Urinary bladder (tissue), 4 donors: ENCODE measurements around the gene B4GALNT2. TPM values are rescaled to one million over a fixed set of nuclear protein-coding genes. Genes with fewer than 3 reads are reported as not detected.
A peak's percentile ranks its signal among the peaks of the same experiment; 100 is the strongest.

Experiments used
- DNase-seq: peaks from one replicate; pipeline ENCODE4 v3.0.0-alpha.2; 2015; ENCODE audit errors: extremely low spot score
- H3K27ac ChIP-seq: one replicate; pipeline ENCODE4 v1.5.1; 2013; ENCODE audit warnings: low read depth, mild to moderate bottlenecking, moderate library complexity
- H3K36me3 ChIP-seq: one replicate; pipeline ENCODE4 v1.6.1; 2013; ENCODE audit warnings: mild to moderate bottlenecking, moderate library complexity; ENCODE audit not compliant: insufficient read depth
- H3K4me1 ChIP-seq: one replicate; pipeline ENCODE4 v1.6.1; 2013; ENCODE audit warnings: mild to moderate bottlenecking, moderate library complexity; ENCODE audit not compliant: insufficient read depth
- H3K4me3 ChIP-seq: one replicate; pipeline ENCODE4 v1.5.1; 2013; ENCODE audit warnings: low read depth, low read length
- WGBS: extraction: QIAGEN DNeasy Blood & Tissue Kit; methylation state at CpG from one replicate; pipeline ENCODE4 v1.1.7; 2013; 5-methylcytosine and 5-hydroxymethylcytosine counted together
- polyA plus RNA-seq: library from polyadenylated mRNA; stranded (reverse); fragments of 200-250 nt; gene quantifications from one replicate; pipeline ENCODE4 v1.2.3, GENCODE V29; 2013
- total RNA-seq: library from RNA; depleted of rRNA; stranded (reverse); fragments of >200 nt; gene quantifications from one replicate; pipeline ENCODE4 v1.2.3, GENCODE V29; 2014
- donor health status: healthy with polysubstance abuse.
- donor health status: healthy.

B4GALNT2 gene
- total and polyA plus RNA-seq, 2 donors: not detected

GRCh38 chr17:49194297-49194607, 61.7 kb downstream of the B4GALNT2 start:
- WGBS: 50% methylated on average over 3 of the region's 3 CpGs
- no peak for DNase-seq
- Histone ChIP-seq H3K36me3 (no peaks in the 10 kb centered on the region), H3K4me3 (no peak overlapping the region), H3K27ac (no peak overlapping the region), H3K4me1 (no peaks in the 10 kb centered on the region)

- H3K4me3 ChIP-seq: no peak overlapping the region
- no peaks in the 10 kb centered on the region for H3K36me3 ChIP-seq
- no peaks in the 10 kb centered on the region for H3K4me1 ChIP-seq
- WGBS: 83% methylated on average over 4 of the region's 4 CpGs
- DNase-seq: no peak
- H3K27ac ChIP-seq: no peak overlapping the region
Observed at GRCh38 chr17:49195751-49196150, 63.2 kb downstream of the B4GALNT2 start.

- Histone ChIP-seq H3K4me3 (no peak overlapping the region), H3K36me3 (no peaks in the 10 kb centered on the region), H3K27ac (no peak overlapping the region), H3K4me1 (no peaks in the 10 kb centered on the region)
- DNase-seq: no peak
- WGBS: 80% methylated on average over 3 of the region's 3 CpGs
Observed at GRCh38 chr17:49196520-49196919, 64.0 kb downstream of the B4GALNT2 start.

- Histone ChIP-seq H3K27ac (no peak overlapping the region), H3K4me1 (no peaks in the 10 kb centered on the region), H3K4me3 (no peak overlapping the region), H3K36me3 (no peaks in the 10 kb centered on the region)
- no peak for DNase-seq
- 38% methylated on average over 5 of the region's 5 CpGs for WGBS
Observed at GRCh38 chr17:49197346-49197998, 64.9 kb downstream of the B4GALNT2 start.

- Histone ChIP-seq H3K27ac (no peak overlapping the region), H3K36me3 (no peaks in the 10 kb centered on the region), H3K4me1 (no peaks in the 10 kb centered on the region), H3K4me3 (no peak overlapping the region)
- WGBS: 84% methylated on average over 2 of the region's 2 CpGs
- no peak for DNase-seq
Observed at GRCh38 chr17:49198211-49198610, 65.6 kb downstream of the B4GALNT2 start.

GRCh38 chr17:49200423-49201083, 68.0 kb downstream of the B4GALNT2 start:
- H3K4me3 ChIP-seq: no peak overlapping the region

GRCh38 chr17:49201481-49201927, 68.9 kb downstream of the B4GALNT2 start:
- no peaks in the 10 kb centered on the region for H3K4me1 ChIP-seq
- H3K4me3 ChIP-seq: no peak overlapping the region
- no peak overlapping the region for H3K27ac ChIP-seq
- no peaks in the 10 kb centered on the region for H3K36me3 ChIP-seq
- no peak for DNase-seq
- 69% methylated on average over 8 of the region's 8 CpGs for WGBS

More at GRCh38 chr17:49200423-49201083, 68.0 kb downstream of the B4GALNT2 start:
- DNase-seq: no peak
- Histone ChIP-seq H3K27ac (no peak overlapping the region), H3K4me1 (no peaks in the 10 kb centered on the region), H3K36me3 (no peaks in the 10 kb centered on the region)
- 81% methylated on average over 13 of the region's 13 CpGs for WGBS

DNA sequence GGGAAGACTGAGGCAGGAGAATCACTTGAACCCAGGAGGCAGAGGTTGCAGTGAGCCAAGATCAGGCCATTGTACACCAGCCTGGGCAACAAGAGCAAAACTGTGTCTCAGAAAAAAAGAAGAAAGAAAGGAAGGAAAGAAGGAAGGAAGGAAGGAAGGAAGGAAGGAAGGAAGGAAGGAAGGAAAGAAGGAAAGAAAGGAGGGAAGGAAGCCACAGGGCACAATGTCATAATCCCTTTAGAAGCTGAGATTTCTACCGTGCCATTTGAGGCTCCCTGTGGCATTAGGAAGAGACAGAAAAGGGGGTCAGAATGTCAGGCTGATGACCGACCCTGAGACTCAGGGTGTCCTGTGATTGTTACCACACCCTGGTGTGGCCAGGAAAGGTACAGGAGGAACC, 71.2 kb downstream of the B4GALNT2 start:
- Histone ChIP-seq H3K4me3 (no peak overlapping the region), H3K4me1 (no peaks in the 10 kb centered on the region), H3K27ac (no peak overlapping the region), H3K36me3 (peaks cover under 1% of the 10 kb centered on the region)
- DNase-seq: no peak
- WGBS: 72% methylated on average over 2 of the region's 2 CpGs

GRCh38 chr17:49204516-49204915, 71.9 kb downstream of the B4GALNT2 start:
- H3K4me1 ChIP-seq: no peaks in the 10 kb centered on the region
- H3K36me3 ChIP-seq: peaks cover 1% of the 10 kb centered on the region
- 95% methylated on average over 2 of the region's 2 CpGs for WGBS
- no peak for DNase-seq
- H3K27ac ChIP-seq: no peak overlapping the region
- H3K4me3 ChIP-seq: no peak overlapping the region

DNA sequence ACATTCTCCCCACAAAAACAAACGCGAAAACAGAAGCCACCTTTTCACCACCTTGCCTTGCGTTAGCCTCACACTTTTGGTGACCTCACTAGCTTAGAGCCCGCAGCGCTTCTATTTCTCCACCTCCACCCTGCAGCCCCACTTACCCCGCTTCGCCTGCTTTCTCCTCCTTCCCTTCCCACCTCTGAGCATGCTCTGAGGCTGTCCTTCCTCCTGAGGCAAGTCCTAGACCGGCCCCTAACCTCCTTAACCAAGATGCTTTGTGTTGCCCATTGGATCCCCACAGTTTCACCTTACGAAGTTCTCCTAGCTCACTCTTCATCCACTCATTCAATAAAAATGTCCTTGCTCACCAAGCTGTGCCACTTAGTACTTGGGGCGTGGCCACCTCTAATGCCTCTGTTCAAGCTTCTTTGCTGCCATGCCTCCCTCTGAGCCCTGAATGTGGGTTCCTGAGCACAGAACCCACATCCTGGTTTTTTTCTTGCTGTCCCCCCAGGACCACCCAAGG, 76.5 kb downstream of the B4GALNT2 start:
- WGBS: 86% methylated on average over 10 of the region's 10 CpGs
- Histone ChIP-seq H3K27ac (no peak overlapping the region), H3K4me1 (no peaks in the 10 kb centered on the region), H3K4me3 (no peak overlapping the region), H3K36me3 (peaks cover 1% of the 10 kb centered on the region)
- no peak for DNase-seq

- H3K4me3 ChIP-seq: peak within 1 kb of the TSS; percentile 29
- H3K4me1 ChIP-seq: no peaks in the 10 kb centered on the region
- DNase-seq: no peak
- WGBS: 26% methylated on average over 22 of the region's 22 CpGs
- peak within 1 kb of the TSS; percentile 63 for H3K27ac ChIP-seq
- H3K36me3 ChIP-seq: peaks cover 1% of the 10 kb centered on the region
Observed at GRCh38 chr17:49210158-49211029, 77.8 kb downstream of the B4GALNT2 start, which contains the start of the genes ABI3 and GNGT2. TSS of gene ABI3 (plus strand) at chr17:49210707. CDS start at chr17:49210725, 18 bp downstream. TSS of gene GNGT2 (minus strand) at chr17:49210574. CDS start at chr17:49207422, 3,152 bp downstream.

GRCh38 chr17:49213399-49213798, 80.8 kb downstream of the B4GALNT2 start:
- Histone ChIP-seq H3K27ac (no peak overlapping the region), H3K36me3 (peaks cover 1% of the 10 kb centered on the region), H3K4me1 (no peaks in the 10 kb centered on the region), H3K4me3 (no peak overlapping the region)
- no peak for DNase-seq
- WGBS: 71% methylated on average over 5 of the region's 5 CpGs

GRCh38 chr17:49213847-49214246, 81.3 kb downstream of the B4GALNT2 start:
- no peak for DNase-seq
- WGBS: 93% methylated on average over 2 of the region's 2 CpGs
- Histone ChIP-seq H3K27ac (no peak overlapping the region), H3K4me1 (no peaks in the 10 kb centered on the region), H3K36me3 (peaks cover under 1% of the 10 kb centered on the region), H3K4me3 (no peak overlapping the region)
